ENCODE results near the gene ABHD5. TPM values are rescaled to one million over a fixed set of nuclear protein-coding genes. Genes with fewer than 3 reads are reported as not detected.

ABHD5 gene
- total and polyA plus RNA-seq, 2 of the 13 experiments (the other 11 are each of a cell fraction or from before 2014, with no cell fraction given) = 4.5 to 13.3 TPM

DNA sequence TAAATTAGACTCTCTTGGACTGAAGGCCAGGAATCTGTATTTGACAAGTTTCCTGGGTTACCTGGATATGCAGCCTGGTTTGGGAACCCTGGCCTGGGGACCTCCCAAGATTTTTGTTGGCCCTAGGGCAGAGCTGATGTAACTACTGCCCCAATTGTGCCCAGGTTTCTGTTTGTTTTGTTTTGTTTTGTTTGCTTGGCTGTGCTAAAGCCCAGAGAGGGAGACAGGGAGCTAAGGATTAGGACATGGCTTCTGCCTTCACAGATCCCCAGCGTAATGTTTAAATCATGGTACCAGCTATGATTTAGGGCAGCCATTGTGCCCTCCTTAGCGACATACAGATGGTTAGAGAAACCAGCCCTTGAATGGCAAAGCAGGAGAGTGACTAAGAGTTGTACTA lies 47.6 kb downstream of the ABHD5 start:
- CTCF ChIA-PET (ENCODE audit: low intra/inter-chr PET ratio, low total read pairs) = no interaction called here
- H3K36me3 ChIP-seq (replicated peaks in 1 of 2; ENCODE audit: control insufficient read depth in 1 of 2, insufficient read depth in 2 of 2, low read length in 2 of 2) = no peaks in the 10 kb centered on the region
- POLR2A ChIA-PET = no interaction called here
- no peaks in the 10 kb centered on the region for H4K20me1 ChIP-seq (ENCODE audit: insufficient read depth, low read length)
- no peak overlapping the region for H3K4me3 ChIP-seq (replicated peaks in 1 of 3; ENCODE audit: insufficient read depth in 1 of 3, low read depth in 2 of 3, low read length in 3 of 3)
- no peak overlapping the region for H3K27ac ChIP-seq (ENCODE audit: extremely low read length, insufficient read depth, low read length)
- WGBS (ENCODE audit: low lambda C conversion rate) = 40% methylated on average over 2 of the region's 2 CpGs
- no TSS peak for BruUV-seq (replicated peaks)
- no peak for FAIRE-seq
- H3K79me2 ChIP-seq (ENCODE audit: insufficient read depth, low read length) = no peaks in the 10 kb centered on the region
- TF ChIP-seq, protein P1, sequence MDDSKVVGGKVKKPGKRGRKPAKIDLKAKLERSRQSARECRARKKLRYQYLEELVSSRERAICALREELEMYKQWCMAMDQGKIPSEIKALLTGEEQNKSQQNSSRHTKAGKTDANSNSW (CRISPR knock-in tag; IDR thresholded peaks at IDR 0.05; ENCODE audit: borderline replicate concordance) = no peak
- TF ChIP-seq ZNF10 (CRISPR knock-in tag; IDR thresholded peaks at IDR 0.05; ENCODE audit: borderline replicate concordance, low read depth) = no peak
- TF ChIP-seq, protein P2, sequence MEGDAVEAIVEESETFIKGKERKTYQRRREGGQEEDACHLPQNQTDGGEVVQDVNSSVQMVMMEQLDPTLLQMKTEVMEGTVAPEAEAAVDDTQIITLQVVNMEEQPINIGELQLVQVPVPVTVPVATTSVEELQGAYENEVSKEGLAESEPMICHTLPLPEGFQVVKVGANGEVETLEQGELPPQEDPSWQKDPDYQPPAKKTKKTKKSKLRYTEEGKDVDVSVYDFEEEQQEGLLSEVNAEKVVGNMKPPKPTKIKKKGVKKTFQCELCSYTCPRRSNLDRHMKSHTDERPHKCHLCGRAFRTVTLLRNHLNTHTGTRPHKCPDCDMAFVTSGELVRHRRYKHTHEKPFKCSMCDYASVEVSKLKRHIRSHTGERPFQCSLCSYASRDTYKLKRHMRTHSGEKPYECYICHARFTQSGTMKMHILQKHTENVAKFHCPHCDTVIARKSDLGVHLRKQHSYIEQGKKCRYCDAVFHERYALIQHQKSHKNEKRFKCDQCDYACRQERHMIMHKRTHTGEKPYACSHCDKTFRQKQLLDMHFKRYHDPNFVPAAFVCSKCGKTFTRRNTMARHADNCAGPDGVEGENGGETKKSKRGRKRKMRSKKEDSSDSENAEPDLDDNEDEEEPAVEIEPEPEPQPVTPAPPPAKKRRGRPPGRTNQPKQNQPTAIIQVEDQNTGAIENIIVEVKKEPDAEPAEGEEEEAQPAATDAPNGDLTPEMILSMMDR (CRISPR knock-in tag; IDR thresholded peaks at IDR 0.05) = no peak
- TF ChIP-seq, protein P3, sequence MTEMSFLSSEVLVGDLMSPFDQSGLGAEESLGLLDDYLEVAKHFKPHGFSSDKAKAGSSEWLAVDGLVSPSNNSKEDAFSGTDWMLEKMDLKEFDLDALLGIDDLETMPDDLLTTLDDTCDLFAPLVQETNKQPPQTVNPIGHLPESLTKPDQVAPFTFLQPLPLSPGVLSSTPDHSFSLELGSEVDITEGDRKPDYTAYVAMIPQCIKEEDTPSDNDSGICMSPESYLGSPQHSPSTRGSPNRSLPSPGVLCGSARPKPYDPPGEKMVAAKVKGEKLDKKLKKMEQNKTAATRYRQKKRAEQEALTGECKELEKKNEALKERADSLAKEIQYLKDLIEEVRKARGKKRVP (CRISPR knock-in tag; IDR thresholded peaks at IDR 0.05) = peak in 1 of 2 experiments; percentile 51; a peak in 2 of 4 replicates
- TF ChIP-seq ZNF256 (CRISPR knock-in tag; conservative IDR thresholded peaks at IDR 0.05) = no peak
- H3K4me2 ChIP-seq (ENCODE audit: low read depth, low read length) = no peak overlapping the region
- DNase-seq (ENCODE audit: low spot score) = no peak
- in situ Hi-C loops (cut with HindIII; ENCODE audit: extremely low pct_ligation_motif_present, low pct_unique_long_range_greater_than_20kb) = no loop called here
- no peak for ATAC-seq
- intact Hi-C loops (cut with micrococcal nuclease; ENCODE audit: unreplicated experiment) = no loop called here
- peaks cover 44% of the 10 kb centered on the region for H3K4me1 ChIP-seq (ENCODE audit: insufficient read depth, low read length)
- H3K27me3 ChIP-seq (ENCODE audit: control insufficient read depth in 1 of 2, insufficient read depth in 2 of 2, low read length in 2 of 2) = no peaks in the 10 kb centered on the region
- H3K9me3 ChIP-seq (ENCODE audit: low read length) = no peaks in the 10 kb centered on the region
- no peak overlapping the region for H2AFZ ChIP-seq (ENCODE audit: low read length)
- no peak overlapping the region for H3K9ac ChIP-seq (ENCODE audit: insufficient read depth, low read depth, low read length)

Data from HepG2 (cell line).